Lower lobe of right lung (tissue), 2 donors: ENCODE data around the gene FEZF1. TPM values are rescaled to one million over a fixed set of nuclear protein-coding genes. Genes with fewer than 3 reads are reported as not detected.
"Not testable (repeated sequence)": the region's sequence is repeated elsewhere in the genome, so short reads cannot be mapped to it uniquely, and the experiment has no call there.

Source experiments
- ATAC-seq, 2 donors: fragments of 200-7000 bp; cut with Tn5 transposase; one replicate each; pipeline ENCODE4 v1.9.1; 2020 to 2022; ENCODE audit warnings: mild to moderate bottlenecking in 2 of 2, moderate library complexity in 2 of 2
- DNase-seq: peaks from one replicate; pipeline ENCODE4 v3.0.0-alpha.2; 2020
- H3K27ac ChIP-seq: fragments of 200-600 bp; one replicate; pipeline ENCODE4 v1.8.0; 2022
- H3K27me3 ChIP-seq: fragments of 200-600 bp; one replicate; pipeline ENCODE4 v1.8.0; 2022; ENCODE audit warnings: low read depth
- H3K36me3 ChIP-seq: fragments of 200-600 bp; one replicate; pipeline ENCODE4 v1.8.0; 2022; ENCODE audit warnings: mild to moderate bottlenecking
- H3K4me1 ChIP-seq: fragments of 200-600 bp; one replicate; pipeline ENCODE4 v1.8.0; 2022
- H3K4me3 ChIP-seq: fragments of 200-600 bp; one replicate; pipeline ENCODE4 v1.8.0; 2022; ENCODE audit warnings: mild to moderate bottlenecking
- H3K9me3 ChIP-seq: fragments of 200-600 bp; one replicate; pipeline ENCODE4 v1.8.0; 2022
- intact Hi-C: fragments of 100-400 bp; cut with DNase I; formaldehyde crosslinking; loops from one replicate; pipeline ENCODE4 v1.11.0; 2022
- total RNA-seq: library from RNA; stranded (reverse); fragmentation: NEBNext Ultra II Directional; extraction: Animal tissue kit (Norgen Biotek cat#: 25700); gene quantifications from one replicate; pipeline ENCODE4 v1.2.1, GENCODE V29; 2021
- TF ChIP-seq, protein P1 (sequence below): fragments of 200-600 bp; IDR thresholded peaks from one replicate; pipeline ENCODE4 v1.8.0; 2022; ENCODE audit warnings: antibody characterized with exemption, mild to moderate bottlenecking
- donor health status: DM: no; HTN: yes; CAD: no; lungs with severe emphysema.

The FEZF1 gene
- total RNA-seq, 1 donor from 2014 or later: not detected

DNA sequence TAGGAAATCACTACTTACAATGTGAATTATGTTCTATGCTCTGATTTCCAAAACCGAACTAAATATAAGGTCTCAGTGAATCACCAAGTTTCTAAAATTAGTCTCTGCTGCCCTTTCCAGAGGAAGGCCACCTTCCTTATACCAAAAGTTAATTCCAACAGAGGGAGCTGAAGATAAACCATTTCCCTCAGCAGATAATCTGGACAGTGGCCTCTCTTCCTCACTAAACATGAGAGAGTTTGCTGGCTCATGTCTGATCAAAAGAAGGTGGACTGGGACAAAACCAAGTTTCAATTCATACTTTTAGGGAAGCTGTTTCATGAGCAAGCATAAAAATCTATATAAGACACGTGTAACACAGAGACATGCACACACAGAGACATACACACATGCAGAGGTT lies 6.4 kb downstream of the FEZF1 start:
- no peaks in the 10 kb centered on the region for H3K36me3 ChIP-seq
- DNase-seq: no peak
- TF ChIP-seq, protein P1, sequence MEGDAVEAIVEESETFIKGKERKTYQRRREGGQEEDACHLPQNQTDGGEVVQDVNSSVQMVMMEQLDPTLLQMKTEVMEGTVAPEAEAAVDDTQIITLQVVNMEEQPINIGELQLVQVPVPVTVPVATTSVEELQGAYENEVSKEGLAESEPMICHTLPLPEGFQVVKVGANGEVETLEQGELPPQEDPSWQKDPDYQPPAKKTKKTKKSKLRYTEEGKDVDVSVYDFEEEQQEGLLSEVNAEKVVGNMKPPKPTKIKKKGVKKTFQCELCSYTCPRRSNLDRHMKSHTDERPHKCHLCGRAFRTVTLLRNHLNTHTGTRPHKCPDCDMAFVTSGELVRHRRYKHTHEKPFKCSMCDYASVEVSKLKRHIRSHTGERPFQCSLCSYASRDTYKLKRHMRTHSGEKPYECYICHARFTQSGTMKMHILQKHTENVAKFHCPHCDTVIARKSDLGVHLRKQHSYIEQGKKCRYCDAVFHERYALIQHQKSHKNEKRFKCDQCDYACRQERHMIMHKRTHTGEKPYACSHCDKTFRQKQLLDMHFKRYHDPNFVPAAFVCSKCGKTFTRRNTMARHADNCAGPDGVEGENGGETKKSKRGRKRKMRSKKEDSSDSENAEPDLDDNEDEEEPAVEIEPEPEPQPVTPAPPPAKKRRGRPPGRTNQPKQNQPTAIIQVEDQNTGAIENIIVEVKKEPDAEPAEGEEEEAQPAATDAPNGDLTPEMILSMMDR: no peak
- H3K27me3 ChIP-seq: peaks cover 66% of the 10 kb centered on the region
- intact Hi-C loops: no loop called here
- no peak overlapping the region for H3K27ac ChIP-seq
- no peak overlapping the region for H3K4me3 ChIP-seq
- ATAC-seq: no peak
- no peaks in the 10 kb centered on the region for H3K9me3 ChIP-seq
- H3K4me1 ChIP-seq: peaks cover 14% of the 10 kb centered on the region

DNA sequence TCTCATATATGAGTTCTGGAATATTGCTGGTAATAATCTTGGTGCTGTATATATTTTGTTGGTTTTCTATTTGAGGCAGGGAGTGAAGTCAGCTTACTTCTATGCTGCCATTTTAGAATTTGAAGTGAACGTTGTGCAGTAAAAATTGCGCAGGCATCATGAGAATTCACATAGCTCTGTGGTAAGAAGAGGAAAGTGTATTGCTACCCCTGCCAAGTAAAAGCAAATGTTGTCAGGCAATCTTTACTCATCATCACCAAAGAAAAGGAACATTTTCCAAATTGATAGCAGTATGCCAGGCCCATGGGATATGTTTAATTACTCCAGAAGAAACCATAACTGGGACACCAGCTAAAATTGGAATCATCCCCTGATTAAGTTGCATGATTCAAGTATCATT lies 13.4 kb downstream of the FEZF1 start:
- Histone ChIP-seq H3K27me3 (peaks cover 10% of the 10 kb centered on the region), H3K4me1 (no peaks in the 10 kb centered on the region), H3K27ac (no peak overlapping the region), H3K4me3 (no peak overlapping the region), H3K36me3 (no peaks in the 10 kb centered on the region), H3K9me3 (no peaks in the 10 kb centered on the region)
- intact Hi-C loops: no loop called here
- DNase-seq (no peak), ATAC-seq (no peak)
- TF ChIP-seq, protein P1: no peak

DNA sequence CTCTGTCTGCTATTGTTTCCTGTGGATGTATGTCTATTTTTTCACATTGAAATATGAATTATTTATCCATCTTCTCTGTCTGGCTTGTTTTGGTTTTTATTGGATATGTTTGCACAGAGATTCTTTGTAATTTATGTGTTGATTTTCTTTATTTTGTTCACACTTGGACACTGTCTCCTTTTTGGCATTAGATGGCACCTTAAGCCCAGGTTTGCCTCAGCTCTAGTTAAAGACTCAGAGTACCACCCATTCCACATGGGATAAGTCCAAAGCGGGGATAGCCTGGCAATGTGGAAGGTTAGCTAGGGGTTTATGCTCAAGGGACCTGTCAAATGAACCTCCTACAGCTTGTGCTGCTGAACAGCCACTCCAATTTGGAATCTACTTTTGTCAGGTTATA lies 14.1 kb downstream of the FEZF1 start:
- Histone ChIP-seq H3K9me3 (no peaks in the 10 kb centered on the region), H3K4me1 (no peaks in the 10 kb centered on the region), H3K27me3 (peaks cover 5% of the 10 kb centered on the region), H3K4me3 (no peak overlapping the region), H3K27ac (no peak overlapping the region), H3K36me3 (no peaks in the 10 kb centered on the region)
- DNase-seq (no peak), ATAC-seq (no peak)
- TF ChIP-seq, protein P1: no peak
- intact Hi-C loops: no loop called here

DNA sequence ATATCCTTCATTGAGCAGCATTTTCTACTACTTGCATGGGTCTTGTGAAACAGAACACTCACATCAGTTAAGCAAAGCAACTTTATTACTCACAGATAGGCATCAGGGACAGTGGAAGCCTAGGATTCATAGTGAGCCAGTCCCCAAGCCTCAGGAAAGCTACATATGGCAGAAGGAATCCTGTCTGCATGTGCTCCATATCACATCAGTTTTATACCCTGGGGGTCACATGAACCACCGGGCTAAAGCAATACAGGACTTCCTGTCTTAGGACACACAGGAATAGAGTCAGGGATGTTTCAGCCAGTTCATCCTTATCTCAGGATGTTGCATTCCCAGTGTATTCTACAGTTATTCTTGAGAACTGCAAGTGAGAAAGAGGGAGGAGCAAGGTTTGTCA lies 15.1 kb downstream of the FEZF1 start:
- TF ChIP-seq, protein P1: no peak
- Histone ChIP-seq H3K4me1 (no peaks in the 10 kb centered on the region), H3K9me3 (no peaks in the 10 kb centered on the region), H3K36me3 (no peaks in the 10 kb centered on the region), H3K27ac (no peak overlapping the region), H3K27me3 (peaks cover 3% of the 10 kb centered on the region), H3K4me3 (no peak overlapping the region)
- DNase-seq (no peak), ATAC-seq (no peak)
- intact Hi-C loops: no loop called here

DNA sequence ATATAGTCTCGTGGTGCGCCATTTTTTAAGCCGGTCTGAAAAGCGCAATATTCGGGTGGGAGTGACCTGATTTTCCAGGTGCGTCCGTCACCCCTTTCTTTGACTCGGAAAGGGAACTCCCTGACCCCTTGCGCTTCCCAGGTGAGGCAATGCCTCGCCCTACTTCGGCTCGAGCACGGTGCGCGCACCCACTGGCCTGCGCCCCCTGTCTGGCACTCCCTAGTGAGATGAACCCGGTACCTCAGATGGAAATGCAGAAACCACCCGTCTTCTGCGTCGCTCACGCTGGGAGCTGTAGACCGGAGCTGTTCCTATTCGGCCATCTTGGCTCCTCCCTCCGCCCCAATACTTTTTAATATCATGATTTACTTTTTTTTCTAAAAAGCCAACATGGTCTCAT lies 19.9 kb downstream of the FEZF1 start:
- DNase-seq, H3K27me3 ChIP-seq, H3K9me3 ChIP-seq, H3K4me1 ChIP-seq, H3K4me3 ChIP-seq, H3K36me3 ChIP-seq, intact Hi-C loops, ATAC-seq, H3K27ac ChIP-seq: not testable (repeated sequence)

DNA sequence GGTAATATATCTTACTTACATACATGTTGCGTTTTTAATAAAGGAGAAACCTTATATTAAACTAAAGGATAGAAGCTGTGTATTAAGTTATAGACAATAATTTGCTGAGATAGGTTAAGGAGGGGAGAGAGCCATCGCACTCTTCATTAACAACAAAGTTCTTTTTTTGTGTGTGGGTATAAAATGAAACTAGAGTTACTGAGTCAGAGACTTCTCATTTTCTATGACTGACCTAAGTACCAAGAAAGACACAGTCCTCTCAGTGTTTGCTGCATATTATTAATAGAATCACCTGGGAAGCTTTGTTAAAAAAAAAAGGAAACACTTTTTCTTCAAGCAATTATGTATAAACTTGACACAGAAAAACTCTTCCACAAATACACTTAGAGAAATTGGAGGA lies 31.4 kb downstream of the FEZF1 start:
- Histone ChIP-seq H3K27ac (no peak overlapping the region), H3K27me3 (no peaks in the 10 kb centered on the region), H3K4me3 (no peak overlapping the region), H3K9me3 (no peaks in the 10 kb centered on the region), H3K4me1 (no peaks in the 10 kb centered on the region), H3K36me3 (no peaks in the 10 kb centered on the region)
- TF ChIP-seq, protein P1: no peak
- intact Hi-C loops: no loop called here
- DNase-seq (no peak), ATAC-seq (no peak)
